NT2/D1 (cell line): Measurements from ENCODE around the gene AFDN.

ENCODE experiments used
- DNase-seq: peaks from one replicate; pipeline ENCODE4 v3.0.0-alpha.2; 2011; ENCODE audit warnings: low read depth, low spot score
- H3K27me3 ChIP-seq: 2 replicates; pipeline ENCODE4 v1.6.0; 2011; ENCODE audit warnings: mild to moderate bottlenecking; ENCODE audit not compliant: insufficient read length, insufficient read depth
- H3K36me3 ChIP-seq: 2 replicates; pipeline ENCODE4 v1.6.1; 2011; ENCODE audit warnings: mild to moderate bottlenecking, low read length, mixed read lengths; ENCODE audit not compliant: insufficient read depth, insufficient read length
- H3K4me1 ChIP-seq: 2 replicates; pipeline ENCODE4 v1.5.1; 2011; ENCODE audit not compliant: insufficient read depth, insufficient read length
- H3K4me3 ChIP-seq: 2 replicates; pipeline ENCODE4 v1.5.1; 2011; ENCODE audit warnings: low read depth; ENCODE audit not compliant: insufficient read length
- H3K9ac ChIP-seq: 2 replicates; pipeline ENCODE4 v1.6.0; 2011; ENCODE audit warnings: low read depth; ENCODE audit not compliant: insufficient read length
- H3K9me3 ChIP-seq: 2 replicates; pipeline ENCODE4 v1.5.1; 2011; ENCODE audit warnings: mild to moderate bottlenecking, low read length; ENCODE audit not compliant: insufficient read depth
- SUZ12 ChIP-seq: IDR thresholded peaks from 2 replicates; pipeline ENCODE4 v1.6.1; 2011; ENCODE audit not compliant: insufficient read length, insufficient read depth; ENCODE audit errors: extremely low read depth
- YY1 ChIP-seq: IDR thresholded peaks from 2 replicates; pipeline ENCODE4 v1.6.1; 2011; ENCODE audit not compliant: insufficient read length, insufficient read depth
- ZNF274 ChIP-seq: IDR thresholded peaks from 2 replicates; pipeline ENCODE4 v1.6.1; 2011; ENCODE audit warnings: mild to moderate bottlenecking, low read depth, low read length

The AFDN gene

GRCh38 chr6:167791780-167792478 is 34.8 kb upstream of the AFDN start:
- DNase-seq = no peak
- H3K27me3 ChIP-seq = no peaks in the 10 kb centered on the region
- no peaks in the 10 kb centered on the region for H3K36me3 ChIP-seq
- no peaks in the 10 kb centered on the region for H3K4me1 ChIP-seq
- no peak overlapping the region for H3K4me3 ChIP-seq
- H3K9me3 ChIP-seq = no peaks in the 10 kb centered on the region
- H3K9ac ChIP-seq = no peak overlapping the region
- TF ChIP-seq SUZ12 (no peak), ZNF274 (no peak), YY1 (no peak)

- no peak overlapping the region for H3K9ac ChIP-seq
- H3K27me3 ChIP-seq = no peaks in the 10 kb centered on the region
- no peaks in the 10 kb centered on the region for H3K9me3 ChIP-seq
- no peak overlapping the region for H3K4me3 ChIP-seq
- no peaks in the 10 kb centered on the region for H3K36me3 ChIP-seq
- DNase-seq = no peak
- H3K4me1 ChIP-seq = no peaks in the 10 kb centered on the region
- TF ChIP-seq YY1 = no peak
- no peak for TF ChIP-seq SUZ12
- no peak for TF ChIP-seq ZNF274
These were observed 33.3 kb upstream of the AFDN start for GRCh38 chr6:167793421-167793820.

- Histone ChIP-seq H3K36me3 (no peaks in the 10 kb centered on the region), H3K4me1 (no peaks in the 10 kb centered on the region), H3K9ac (no peak overlapping the region), H3K27me3 (no peaks in the 10 kb centered on the region), H3K9me3 (no peaks in the 10 kb centered on the region), H3K4me3 (no peak overlapping the region)
- TF ChIP-seq SUZ12 = no peak
- TF ChIP-seq YY1 = no peak
- TF ChIP-seq ZNF274 = no peak
- DNase-seq = no peak
These were observed 32.3 kb upstream of the AFDN start for GRCh38 chr6:167794161-167795157.

DNA sequence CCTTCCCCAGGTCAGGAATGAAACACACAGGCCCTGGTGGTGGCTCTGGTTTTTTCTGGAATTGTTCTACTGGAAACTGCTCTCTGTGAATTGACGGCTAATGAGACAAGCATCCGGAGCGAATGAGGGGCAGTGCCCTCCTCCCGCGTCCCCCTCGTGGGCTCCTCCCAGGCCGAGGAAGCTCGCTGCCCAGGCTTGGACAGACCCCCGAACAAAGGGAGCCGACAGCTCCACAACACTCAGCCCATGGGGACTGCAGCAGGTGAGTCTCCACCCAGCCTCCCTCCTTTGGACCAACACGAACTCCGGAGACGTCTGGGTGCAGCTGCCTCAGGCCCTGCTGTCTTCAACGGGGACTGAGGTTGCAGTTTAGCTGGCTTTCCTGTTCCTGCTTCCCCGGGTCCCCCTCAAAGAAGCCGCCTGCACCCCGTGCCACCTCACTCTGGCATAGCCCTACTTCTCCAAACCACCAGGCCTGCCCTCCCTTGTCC is 31.3 kb upstream of the AFDN start:
- no peaks in the 10 kb centered on the region for H3K4me1 ChIP-seq
- no peak for TF ChIP-seq YY1
- no peak for TF ChIP-seq ZNF274
- no peak for TF ChIP-seq SUZ12
- no peak for DNase-seq

DNA sequence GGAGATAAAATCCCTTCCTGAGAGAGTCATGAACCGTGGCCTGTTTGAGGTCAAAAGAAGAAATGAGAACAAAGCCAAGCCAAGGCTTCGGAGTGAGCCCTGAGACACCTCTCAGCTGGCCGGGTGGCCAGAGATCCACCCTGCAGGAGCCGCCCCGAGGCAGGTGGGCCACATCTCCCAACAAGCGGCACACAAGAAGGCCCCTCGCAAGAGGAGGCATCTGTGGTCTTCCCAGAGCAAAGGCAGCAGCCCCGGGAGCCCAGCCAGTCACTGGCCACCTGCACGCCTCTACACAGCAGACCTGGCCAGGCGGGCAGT is 30.9 kb upstream of the AFDN start:
- TF ChIP-seq ZNF274 (no peak), YY1 (no peak), SUZ12 (no peak)
- DNase-seq = no peak
- Histone ChIP-seq H3K27me3 (no peaks in the 10 kb centered on the region), H3K9me3 (no peaks in the 10 kb centered on the region), H3K4me3 (no peak overlapping the region), H3K36me3 (no peaks in the 10 kb centered on the region), H3K4me1 (no peaks in the 10 kb centered on the region), H3K9ac (no peak overlapping the region)

More for the DNA sequence above, 31.3 kb upstream of the AFDN start:
- Histone ChIP-seq H3K4me3 (no peak overlapping the region), H3K27me3 (no peaks in the 10 kb centered on the region), H3K9ac (no peak overlapping the region), H3K36me3 (no peaks in the 10 kb centered on the region), H3K9me3 (no peaks in the 10 kb centered on the region)

DNA sequence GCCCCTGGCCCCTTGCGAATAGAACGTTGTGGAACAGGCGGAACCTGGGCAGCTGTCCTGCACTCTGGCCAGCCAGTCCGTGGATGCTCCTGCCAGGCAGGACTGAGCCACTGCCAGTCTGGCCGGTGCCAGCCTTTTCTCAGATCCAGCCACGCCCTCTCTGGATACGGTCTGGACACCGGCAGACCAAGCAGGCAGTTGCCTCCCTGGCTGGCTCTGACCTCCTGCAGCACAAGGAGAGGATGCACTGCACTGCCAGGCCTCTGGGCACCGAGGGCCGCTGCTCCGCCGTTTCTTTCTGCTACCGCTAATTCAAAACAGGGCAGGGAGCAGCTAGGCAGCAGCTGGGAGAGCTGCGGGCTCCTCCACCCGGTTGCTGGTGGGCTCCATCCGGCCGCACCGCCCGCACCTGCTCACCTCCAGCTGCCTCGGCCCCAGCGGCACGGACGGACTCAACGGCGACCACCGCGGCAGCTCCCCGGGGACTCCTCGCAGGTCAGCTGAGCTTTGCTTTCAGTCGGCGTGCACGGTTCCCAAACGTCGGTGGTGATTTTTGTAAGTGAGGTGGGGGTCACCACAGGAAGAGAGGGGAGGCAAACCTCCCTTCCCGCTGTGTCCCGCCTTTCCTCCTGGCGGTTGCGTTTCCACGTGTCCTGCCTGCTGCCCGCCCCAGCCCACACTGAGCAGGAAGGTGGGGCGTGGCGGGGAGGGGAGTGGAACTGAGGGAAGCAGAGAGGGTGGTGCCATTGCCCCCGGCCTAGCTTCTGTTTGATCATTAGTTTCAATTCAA is 30.3 kb upstream of the AFDN start:
- no peak overlapping the region for H3K9ac ChIP-seq
- no peaks in the 10 kb centered on the region for H3K4me1 ChIP-seq
- TF ChIP-seq SUZ12 = no peak
- no peak for TF ChIP-seq YY1
- TF ChIP-seq ZNF274 = no peak
- no peaks in the 10 kb centered on the region for H3K27me3 ChIP-seq
- DNase-seq = no peak
- no peaks in the 10 kb centered on the region for H3K9me3 ChIP-seq
- H3K4me3 ChIP-seq = no peak overlapping the region
- H3K36me3 ChIP-seq = no peaks in the 10 kb centered on the region

DNA sequence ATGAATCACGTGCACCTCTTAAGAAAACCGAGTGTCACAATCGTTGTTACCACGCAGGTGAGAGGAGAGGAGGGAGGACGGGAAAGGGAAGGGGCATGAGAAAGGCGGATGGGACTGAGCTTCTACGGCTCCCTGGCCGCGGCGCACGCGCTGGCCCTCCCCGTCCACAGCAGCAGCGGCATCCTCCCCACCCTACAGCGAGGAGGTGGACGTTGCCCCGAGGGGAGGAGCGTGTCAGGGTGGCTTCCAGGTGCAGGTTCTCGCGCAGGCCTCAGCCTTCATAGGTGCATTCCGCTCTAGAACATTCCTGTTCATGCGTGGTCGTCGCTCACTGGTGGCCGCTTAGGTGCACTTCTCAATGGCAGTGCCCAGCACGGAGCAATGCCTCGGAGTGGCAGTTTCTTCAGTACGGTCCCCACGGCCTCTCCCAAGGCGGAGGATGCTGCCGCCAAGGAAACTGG is 29.7 kb upstream of the AFDN start:
- TF ChIP-seq SUZ12 (no peak), YY1 (no peak), ZNF274 (no peak)
- no peaks in the 10 kb centered on the region for H3K9me3 ChIP-seq
- no peaks in the 10 kb centered on the region for H3K36me3 ChIP-seq
- DNase-seq = no peak
- H3K4me1 ChIP-seq = no peaks in the 10 kb centered on the region
- no peaks in the 10 kb centered on the region for H3K27me3 ChIP-seq
- no peak overlapping the region for H3K9ac ChIP-seq
- no peak overlapping the region for H3K4me3 ChIP-seq
